RKO (cell line): ENCODE data around the gene SLC35E2B.

Source experiments
- DNase-seq: peaks from one replicate; pipeline ENCODE4 v3.0.0-alpha.2; 2016; ENCODE audit warnings: low spot score

SLC35E2B gene

DNA sequence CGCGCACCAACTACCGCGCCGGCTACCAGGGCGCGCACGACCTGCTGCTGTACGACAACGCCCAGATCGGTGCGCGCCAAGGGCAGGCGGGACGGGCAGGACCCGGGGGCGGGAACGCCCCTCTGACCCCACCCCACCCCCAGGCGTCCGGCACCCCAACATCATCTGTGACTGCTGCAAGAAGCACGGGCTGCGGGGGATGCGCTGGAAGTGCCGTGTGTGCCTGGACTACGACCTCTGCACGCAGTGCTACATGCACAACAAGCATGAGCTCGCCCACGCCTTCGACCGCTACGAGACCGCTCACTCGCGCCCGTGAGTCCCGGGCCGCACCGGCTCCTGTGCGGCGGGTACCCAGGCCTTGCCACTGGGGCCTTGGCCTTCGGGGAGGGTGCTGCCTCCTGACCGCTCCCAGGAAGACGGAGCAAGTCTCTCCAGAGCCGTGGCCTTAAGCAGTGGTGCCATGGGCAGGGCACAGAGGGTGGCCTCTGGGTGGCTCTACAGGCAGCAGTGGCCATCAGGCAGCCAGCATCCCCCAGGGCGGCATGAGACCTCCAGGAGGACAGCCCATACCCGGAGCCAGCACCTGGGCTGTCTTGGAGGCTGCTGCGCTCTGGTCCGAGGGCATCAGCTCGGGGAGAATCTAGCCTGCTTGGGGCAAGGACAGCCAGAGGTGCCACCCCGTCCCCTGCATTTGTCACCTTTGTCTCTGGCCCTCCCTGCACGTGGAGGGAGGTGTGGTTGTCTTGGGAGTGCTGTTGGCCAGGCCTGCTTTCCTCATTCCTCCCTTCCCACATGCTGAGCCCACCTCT is 68.8 kb downstream of the SLC35E2B start:
- DNase-seq, result no peak

DNA sequence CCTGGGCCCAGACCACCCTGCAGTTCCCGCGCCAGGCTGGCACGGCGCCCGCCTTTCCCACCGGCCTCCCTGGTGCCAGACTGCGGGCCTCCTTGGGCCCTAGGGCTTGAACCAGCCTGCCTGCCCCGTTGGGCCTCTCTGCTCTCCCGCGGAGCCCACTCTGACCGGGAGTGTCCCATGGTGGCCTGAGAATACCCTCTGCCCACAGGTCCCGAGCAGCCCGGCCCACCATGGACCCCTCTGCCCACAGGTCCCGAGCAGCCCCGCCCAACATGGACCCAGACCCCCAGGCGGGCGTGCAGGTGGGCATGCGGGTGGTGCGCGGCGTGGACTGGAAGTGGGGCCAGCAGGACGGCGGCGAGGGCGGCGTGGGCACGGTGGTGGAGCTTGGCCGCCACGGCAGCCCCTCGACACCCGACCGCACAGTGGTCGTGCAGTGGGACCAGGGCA is 69.4 kb downstream of the SLC35E2B start:
- DNase-seq, result no peak

DNA sequence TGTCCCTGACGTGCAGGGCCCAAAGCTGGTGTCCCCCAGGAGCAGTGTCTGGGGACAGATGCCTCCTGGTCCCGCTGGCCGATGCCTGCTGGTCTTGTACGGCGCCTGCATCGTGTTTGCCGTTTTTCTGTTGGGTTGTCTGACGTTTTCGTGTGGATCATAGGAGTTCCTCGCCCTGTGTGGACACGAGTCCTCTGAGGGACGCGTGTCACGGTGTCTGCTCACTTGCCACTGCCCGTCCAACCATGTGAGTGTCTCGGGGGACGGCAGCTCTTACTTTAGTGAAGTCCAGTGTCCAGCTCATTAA is 69.9 kb downstream of the SLC35E2B start:
- no peak for DNase-seq

DNA sequence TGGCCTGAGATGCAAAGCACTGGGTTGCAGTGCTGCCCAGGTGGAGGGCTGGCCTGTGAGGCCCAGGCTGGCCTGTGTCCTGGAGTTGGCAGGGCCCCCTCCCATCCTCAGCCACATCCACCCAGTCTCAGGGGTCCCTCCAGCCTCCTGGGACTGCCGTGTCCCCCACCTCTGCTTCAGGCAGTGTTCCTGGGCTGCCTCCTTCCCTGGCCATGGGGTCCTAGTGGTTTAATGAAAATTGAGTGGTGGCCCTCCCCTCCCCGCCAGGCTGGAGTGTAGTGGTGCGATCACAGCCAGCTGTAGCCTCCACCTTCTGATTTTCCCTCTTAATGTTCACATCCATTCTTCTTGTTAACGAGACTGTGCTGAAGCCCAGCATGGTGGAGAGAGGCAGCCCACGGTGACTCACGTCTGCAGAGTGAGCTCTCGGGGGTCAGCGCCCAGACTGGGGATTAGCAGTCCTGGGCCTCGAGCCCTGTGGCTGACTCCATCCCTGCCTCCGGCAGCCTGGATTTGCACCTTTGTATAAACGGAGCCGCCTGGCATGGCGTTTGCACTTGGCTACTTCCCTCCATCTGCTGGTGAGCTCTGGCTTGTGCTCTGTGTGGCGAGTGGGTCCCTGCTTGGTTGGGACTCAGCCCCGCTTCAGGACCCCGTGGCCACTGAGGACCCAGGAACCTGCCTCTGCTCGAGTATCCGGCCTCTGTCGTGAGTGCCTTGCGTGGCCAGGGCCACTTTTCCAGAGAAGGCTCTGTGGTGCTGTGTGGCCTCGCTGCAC is 70.4 kb downstream of the SLC35E2B start:
- DNase-seq, result no peak

DNA sequence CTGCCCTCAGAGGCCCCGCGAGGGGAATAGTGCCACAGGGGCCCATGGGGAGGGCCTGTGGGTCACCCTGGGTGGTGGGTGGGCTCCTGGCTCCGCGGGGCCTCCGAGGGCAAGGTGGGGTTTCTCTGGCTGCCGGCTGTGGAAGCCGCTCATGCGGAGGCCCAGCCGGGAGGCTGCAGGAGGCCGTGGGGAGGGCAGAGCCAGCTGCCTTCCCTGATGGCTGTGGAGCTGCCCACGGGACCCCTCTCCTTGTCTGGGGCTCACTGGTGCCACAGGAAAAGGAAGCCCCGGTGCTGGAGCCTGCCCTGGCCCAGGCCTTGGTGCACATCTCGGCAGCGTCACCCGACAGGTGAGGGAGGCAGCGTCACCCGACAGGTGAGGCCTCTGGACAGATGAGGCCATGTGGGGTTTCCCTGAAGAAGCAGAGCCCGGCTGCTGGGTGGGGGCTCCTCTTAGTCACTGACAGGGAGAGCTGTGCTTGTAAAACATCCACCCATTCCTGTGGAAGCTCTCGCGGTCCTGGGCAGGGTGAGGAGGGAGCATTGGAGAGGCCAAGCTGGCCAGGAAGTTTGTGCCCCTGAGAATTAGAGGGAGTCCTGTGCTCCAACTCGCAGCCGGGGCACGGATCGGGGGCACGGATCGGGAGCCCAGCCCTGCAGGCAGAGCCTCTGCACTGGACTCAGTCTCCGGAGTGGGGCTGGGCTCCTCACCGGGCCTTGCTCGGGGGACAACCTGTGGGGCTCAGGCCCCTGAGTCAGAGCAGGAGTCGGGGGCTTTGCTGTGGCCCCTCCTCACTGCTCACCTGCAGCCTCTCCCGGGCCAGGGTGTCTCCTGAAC is 71.2 kb downstream of the SLC35E2B start:
- no peak for DNase-seq

DNA sequence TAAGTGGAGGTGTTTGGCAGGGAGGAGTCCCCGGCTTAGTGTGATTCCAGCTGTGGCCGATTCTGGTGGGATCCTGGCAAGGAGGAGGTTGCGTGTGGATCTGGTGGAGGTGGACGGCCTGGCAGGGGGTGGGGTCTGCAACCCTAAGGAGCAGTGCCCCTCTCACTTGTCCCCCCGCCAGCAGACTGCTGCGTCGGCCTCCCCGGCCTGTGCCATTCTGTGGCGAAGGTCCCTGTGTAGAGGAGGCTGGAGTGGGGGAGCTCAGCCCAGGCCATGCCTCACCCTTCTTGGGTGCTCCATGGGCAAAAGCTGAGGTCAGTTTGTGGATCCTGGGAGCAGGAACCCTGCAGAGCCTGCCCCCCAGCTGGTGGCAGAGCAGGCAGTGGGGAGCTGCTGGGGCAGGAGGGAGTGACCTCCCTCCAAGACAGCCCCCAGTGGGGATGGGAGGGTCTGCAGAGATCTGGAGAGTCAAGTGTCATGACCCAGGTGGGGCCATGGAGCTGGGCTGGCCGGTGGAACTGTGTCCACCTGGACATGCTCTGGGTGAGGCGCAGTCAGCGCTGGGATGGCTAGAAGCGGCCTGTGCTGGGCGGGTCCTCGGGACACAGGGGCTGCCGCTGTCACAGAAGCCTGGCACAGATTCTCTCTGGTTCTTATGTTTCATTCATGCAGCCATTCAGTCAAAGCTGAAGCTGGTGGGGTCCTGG is 72.0 kb downstream of the SLC35E2B start:
- no peak for DNase-seq

DNA sequence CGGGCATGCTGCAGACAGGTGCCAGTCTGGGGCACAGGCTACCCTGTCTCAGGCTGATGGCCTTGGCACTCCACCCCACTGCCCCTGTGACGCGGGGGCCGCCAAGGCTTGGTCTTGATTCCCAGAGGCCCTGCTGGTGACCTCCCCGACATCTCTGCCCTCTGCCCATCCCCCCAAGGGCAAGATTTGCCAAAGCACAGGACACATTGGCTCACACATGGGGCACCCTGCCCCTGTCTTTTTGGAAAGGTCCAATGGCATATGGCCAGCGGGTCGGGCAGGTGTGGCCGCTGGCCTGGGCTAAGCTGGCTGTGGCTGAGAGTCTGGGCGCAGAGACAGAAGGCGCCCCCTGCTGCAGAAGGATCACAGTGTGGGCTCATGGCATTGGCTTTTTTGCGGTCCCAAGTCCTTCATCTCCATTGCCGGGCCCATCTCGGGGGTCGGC is 72.7 kb downstream of the SLC35E2B start:
- DNase-seq, result no peak

DNA sequence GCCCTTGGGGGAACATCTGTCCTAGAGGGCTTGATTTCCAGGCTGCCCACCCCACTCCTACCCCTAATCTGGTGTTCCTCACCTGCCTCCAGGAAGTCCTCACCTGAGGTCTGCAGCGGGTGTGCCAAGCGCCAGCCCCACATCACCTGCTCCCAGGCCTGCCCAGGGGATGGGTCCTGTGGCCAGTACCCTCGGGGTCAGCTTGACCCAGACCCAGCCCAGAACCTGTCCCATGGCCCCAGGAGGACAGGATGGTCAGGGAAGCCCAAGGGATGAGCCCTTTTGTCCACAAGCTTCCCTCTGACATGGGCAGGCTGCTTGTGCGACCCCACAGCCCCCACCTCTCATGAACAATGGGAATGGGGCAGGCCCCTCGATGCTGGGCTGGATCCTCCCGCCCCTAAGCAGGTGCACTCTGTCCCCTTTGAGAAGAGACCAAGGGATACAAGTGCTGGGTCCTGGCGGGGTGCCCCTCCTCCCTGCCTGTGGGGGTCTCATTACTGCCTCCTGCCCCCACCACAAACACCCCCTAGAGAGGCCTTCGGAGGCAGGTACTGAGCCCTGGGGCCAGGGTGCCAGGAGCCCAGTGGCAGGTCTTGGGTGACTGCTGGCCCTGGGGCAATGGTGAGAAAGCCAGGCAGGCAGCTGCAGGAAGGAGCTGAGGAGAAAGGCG is 74.1 kb downstream of the SLC35E2B start:
- DNase-seq, result no peak

DNA sequence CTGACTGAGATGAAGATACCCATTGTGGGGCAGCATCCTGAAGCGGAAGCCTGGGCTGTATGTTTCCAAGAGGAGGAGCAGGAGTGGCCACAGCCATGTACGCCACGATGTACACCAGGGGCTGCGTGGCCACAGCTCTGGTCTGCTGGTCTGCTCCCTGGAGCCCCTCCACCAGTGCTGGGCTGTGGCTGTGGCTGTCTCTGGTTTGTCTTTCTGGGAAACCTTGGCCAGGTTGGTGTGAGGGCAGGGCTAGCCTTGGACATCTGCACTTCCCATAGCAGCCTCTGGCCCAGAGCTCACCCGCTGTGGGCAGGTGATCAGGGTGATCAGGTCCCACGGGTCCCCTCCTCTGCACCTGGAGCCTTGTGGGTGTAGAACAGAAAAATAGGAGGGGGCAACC is 74.7 kb downstream of the SLC35E2B start:
- DNase-seq, result no peak

DNA sequence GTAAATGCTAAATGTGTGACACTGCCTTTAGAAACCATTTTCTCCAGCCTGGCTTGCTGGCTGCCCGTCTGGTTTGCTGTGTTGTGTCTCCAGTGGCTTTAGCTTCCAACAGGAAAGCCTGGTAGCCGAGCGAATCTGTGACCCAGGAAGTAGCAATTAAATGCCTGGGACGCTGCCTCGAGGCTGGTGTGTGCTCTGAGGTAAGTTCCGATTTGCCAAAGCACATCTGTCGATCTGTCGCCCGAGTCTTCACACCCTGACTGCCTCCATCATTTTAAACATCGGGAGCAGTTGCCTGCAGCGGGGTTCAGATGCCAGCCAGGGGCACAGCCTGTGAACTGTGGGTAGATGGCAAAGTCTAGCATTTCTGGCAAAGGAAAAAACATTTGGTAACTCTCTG is 75.1 kb downstream of the SLC35E2B start:
- no peak for DNase-seq

DNA sequence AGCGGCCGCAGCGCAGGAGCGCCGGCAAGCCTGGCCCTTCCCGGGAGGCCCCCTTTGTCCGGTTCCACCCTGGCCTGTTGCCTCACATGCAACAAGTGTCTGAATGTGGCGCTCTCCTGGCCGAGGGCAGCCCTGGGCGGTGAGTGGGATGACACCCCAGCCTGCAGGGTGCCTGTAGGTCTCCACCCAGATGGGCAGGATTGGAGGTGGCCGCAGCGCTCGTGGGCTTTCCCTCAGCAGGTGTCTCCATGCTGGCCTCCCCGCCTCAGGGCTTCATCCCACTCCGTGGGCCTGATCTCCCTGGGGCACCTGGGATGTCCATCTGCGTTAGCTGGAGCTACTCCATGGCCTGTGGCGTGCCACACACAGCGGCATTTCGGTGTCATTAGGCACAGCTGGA is 75.8 kb downstream of the SLC35E2B start:
- no peak for DNase-seq

DNA sequence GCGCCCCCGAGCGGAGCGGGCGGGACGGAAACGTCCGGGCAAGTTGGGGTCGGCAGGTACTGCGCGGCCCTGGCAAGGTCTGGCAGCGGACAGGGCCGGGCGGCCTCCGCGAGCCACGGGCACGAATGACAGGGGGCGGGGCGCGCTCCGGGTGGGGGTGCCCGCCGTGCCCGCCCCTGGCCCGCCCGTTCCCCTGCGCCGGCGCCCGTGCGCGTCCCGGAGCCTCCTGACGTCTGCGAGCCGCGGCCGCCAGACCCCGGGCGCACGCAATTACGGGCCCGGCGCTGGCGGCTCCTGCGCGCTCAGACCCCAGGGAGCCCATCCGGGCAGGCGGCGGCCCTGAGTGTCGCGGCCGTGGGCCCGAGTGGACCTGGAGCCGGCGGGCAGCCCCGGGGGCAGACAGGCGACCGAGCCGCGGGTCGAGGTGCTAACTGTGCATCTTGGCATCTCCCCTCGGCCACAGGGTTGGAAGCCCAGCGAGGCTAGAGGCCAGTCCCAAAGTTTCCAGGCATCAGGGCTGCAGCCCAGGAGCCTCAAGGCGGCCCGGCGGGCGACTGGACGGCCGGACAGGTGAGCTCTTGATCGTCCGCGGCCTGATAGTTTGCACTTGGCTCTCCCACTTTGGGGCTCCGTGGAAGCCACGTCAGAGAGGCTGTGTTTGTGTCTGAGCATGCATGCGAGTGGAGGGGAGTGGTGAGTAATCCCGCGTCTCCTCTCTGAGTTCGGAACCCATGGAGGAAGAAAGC is 76.4 kb downstream of the SLC35E2B start:
- DNase-seq, result peak; percentile 50

DNA sequence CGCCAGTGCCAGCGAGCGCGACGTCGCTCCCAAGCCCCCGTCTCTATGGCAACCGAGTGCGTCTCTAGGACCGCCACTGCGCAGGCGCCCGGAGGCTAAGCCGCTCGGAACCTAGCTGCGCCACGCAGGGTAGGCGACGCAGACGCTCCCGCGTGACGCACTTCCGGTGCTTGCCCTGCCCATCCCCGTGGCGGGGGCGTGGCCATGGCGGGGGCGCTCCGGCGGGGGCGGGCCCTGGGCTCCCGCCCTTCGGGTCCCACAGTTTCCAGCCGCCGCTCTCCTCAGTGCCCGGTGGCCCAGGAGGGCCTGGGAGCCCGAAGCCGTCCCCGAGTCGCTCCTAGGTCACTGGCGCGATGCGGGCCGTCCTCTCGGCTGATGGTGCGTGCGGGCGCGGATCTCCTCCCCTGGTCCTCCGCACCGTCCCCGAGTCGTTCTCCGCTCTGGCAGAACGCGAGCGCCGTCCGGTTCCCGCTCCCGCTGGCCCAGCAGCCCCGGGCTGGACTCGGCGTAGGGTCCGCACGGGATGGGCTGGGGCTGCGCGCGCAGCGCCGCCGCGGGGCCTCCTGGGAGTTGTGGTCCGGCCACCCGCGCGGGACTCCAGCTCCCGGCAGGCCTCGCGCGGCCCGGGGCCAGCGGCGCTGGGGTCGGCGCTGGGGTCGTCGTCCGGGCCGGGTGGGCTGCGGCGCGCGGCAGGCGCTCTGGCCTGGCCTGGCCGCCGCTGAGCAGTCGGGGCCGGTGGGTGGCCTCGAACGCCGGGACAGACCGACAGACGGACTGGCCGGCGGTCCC is 77.1 kb downstream of the SLC35E2B start, which contains the start of gene MIB2:
Gene MIB2, plus strand, starts transcription at position 245 of the 789 bp plus-strand sequence. CDS start 7,953 bp downstream, outside the sequence.
- peak; percentile 97 for DNase-seq

DNA sequence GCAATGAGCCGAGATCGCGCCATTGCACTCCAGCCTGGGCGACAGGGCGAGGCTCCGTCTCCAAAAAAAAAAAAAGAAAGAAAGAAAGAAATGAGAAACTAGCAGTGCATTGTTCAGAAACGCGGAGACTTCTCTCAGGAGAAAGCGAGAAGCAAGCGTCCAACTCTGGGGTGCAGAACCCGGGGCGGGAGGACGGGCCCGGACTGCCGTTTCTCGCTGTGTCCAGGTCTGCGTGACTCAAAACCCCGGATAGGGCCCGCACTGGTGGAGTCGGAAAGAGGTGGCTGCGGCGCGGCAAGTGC is 77.7 kb downstream of the SLC35E2B start:
- no peak for DNase-seq

DNA sequence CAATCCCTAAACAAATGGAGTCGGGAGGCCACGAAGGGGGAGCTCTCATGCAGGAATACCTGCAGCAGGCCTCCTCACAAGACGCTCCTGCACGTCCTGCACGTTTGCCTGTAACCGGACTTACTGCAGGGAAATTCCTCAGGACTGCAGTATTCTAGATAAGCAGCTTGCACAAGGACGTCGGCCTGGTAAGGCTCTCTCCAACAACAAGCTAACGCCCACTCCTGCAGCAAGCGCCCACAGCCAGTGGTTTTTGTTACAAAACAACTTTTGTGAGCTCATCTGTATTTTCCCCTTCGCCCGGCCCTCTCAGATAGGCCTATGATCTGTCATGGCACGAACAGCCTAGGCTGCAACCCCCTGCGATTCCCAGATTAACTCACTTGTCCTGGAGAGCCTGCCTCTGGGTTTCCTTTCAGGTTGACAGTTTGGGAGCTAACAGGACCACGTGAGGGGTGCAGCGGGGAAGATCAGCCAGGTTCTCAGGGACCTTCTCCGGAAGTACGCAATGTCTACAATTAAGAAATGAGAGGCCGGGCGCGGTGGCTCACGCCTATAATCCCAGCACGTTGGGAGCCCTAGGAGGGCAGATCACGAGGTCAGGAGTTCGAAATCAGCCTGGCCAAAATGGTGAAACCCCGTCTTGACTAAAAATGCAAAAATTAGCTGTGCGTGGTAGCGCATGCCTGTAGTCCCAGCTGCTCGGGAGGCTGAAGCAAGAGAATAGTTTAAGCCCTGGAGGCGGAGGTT is 78.2 kb downstream of the SLC35E2B start:
- peak; percentile 67 for DNase-seq

DNA sequence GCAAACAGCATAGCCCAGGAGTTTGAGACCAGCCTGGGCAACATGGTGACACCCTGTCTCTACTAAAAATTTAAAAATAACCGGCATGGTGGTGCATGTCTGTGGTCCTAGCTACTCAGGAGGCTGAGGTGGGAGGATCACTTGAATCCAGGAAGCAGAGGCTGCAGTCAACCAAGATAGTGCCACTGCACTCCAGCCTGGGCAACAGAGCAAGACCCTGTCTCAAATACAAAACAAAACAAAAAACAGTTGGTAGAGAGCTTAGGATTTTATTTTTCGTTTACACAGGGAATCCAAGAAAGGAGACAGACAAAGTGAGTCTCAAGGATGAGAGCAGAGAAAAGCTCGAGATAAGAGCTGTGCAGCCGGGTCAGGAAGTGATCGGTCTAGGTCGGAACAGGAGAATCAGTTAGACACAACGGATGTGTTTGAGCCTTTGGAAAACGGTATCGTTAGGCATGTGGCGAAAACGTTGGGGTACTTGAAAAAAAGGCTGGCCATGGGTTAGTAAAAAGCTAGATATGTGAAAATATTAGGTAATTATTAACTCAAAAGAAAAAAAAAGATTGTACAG is 79.0 kb downstream of the SLC35E2B start:
- DNase-seq, result no peak

DNA sequence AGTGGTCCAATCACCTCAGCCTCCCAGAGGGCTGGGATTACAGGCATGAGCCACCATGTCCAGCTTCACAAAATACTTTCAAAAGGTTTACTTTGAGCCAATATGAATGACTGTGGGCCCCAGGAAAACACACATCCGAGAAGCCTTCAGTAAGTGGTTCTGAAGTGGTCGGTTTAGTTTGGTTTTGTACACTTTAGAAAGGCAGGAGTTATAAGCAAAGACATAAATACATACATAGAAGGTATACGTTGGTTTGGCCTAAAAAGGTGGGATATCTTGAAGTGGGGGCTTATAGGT is 80.5 kb downstream of the SLC35E2B start:
- DNase-seq, result no peak

DNA sequence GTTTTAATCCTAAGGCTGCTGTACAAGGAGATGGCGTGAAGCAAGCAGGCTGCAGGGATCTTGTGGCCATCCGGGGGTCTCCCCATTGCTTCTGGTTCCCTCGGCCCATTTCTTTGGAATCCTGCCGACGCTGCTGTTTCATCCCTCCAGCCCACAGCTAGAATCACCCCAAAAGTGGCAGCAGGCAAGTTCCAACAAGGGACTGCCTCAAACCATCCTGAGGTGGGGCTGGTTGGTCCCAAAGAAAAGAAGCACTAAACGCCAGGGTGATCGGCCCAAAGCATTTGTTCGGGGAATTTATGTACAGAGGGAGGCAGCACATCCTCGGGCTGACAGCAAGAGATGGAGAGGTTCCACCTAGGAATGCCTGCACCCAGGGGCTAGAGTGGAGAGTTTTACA is 81.8 kb downstream of the SLC35E2B start:
- no peak for DNase-seq
